Measurements from ENCODE around the gene NR2C2. TPM values are rescaled to one million over a fixed set of nuclear protein-coding genes. Genes with fewer than 3 reads are reported as not detected.

Gene NR2C2
- total RNA-seq, 1 experiment from 2014 or later: 50.8 TPM

GRCh38 chr3:15094187-15094875 is 146.9 kb downstream of the NR2C2 start:
- Mint-ChIP-seq H3K4me1 (peaks cover 6% of the 10 kb centered on the region), H3K9me3 (no peaks in the 10 kb centered on the region), H3K27me3 (ENCODE audit: low read depth) (no peaks in the 10 kb centered on the region), H3K27ac (no peak overlapping the region), H3K36me3 (peaks cover 19% of the 10 kb centered on the region), H3K4me3 (no peak overlapping the region)
- DNase-seq (ENCODE audit: low spot score) (no peak), ATAC-seq (no peak)
- ChIA-PET POLR2A (no interaction called here), CTCF (no interaction called here)
- TF ChIP-seq ZNF317 (CRISPR knock-in tag; IDR thresholded peaks at IDR 0.05; ENCODE audit: borderline replicate concordance, low read depth) (no peak), ELF4 (CRISPR knock-in tag; IDR thresholded peaks at IDR 0.05; ENCODE audit: low read depth) (no peak), CDX4 (CRISPR knock-in tag; IDR thresholded peaks at IDR 0.05; ENCODE audit: borderline replicate concordance) (no peak)

- peaks cover 12% of the 10 kb centered on the region for H3K4me1 Mint-ChIP-seq
Observed at GRCh38 chr3:15096046-15096445, 148.7 kb downstream of the NR2C2 start.

GRCh38 chr3:15097891-15098290 is 150.5 kb downstream of the NR2C2 start:
- Mint-ChIP-seq H3K4me1 (peaks cover 16% of the 10 kb centered on the region), H3K27ac (peak overlapping the region; percentile 21; the same call in 1 of the 2 replicates), H3K4me3 (peak overlapping the region; percentile 98), H3K27me3 (ENCODE audit: low read depth) (peaks cover 2% of the 10 kb centered on the region; the same call in 1 of the 2 replicates), H3K9me3 (no peaks in the 10 kb centered on the region), H3K36me3 (peaks cover 19% of the 10 kb centered on the region)
- CTCF ChIA-PET: interaction anchor here (1.0 to 2.0 kb wide), 3 partner anchors 10 to 307 kb away, joined by 3 to 15 read pairs (median 3); no protein-coding TSS in a partner anchor
- DNase-seq (ENCODE audit: low spot score): no peak
- POLR2A ChIA-PET: interaction anchor here (0.7 to 1.0 kb wide), 2 partner anchors 8 to 32 kb away, joined by 3 to 5 read pairs; no protein-coding TSS in a partner anchor
- ATAC-seq: no peak
- TF ChIP-seq AFF4 (CRISPR knock-in tag; IDR thresholded peaks at IDR 0.05; ENCODE audit: borderline replicate concordance) (no peak), ZNF138 (CRISPR knock-in tag; conservative IDR thresholded peaks at IDR 0.05) (no peak), ARID4B (CRISPR knock-in tag; IDR thresholded peaks at IDR 0.05; ENCODE audit: borderline replicate concordance) (no peak)

More at GRCh38 chr3:15096046-15096445, 148.7 kb downstream of the NR2C2 start:
- DNase-seq (ENCODE audit: low spot score): no peak
- H3K27me3 Mint-ChIP-seq (ENCODE audit: low read depth): no peaks in the 10 kb centered on the region
- no peaks in the 10 kb centered on the region for H3K9me3 Mint-ChIP-seq
- ChIA-PET CTCF (no interaction called here), POLR2A (no interaction called here)
- TF ChIP-seq GRHL2 (CRISPR knock-in tag; IDR thresholded peaks at IDR 0.05; ENCODE audit: insufficient replicate concordance, severe bottlenecking) (no peak), ZSCAN18 (CRISPR knock-in tag; IDR thresholded peaks at IDR 0.05) (no peak), NR3C1 (CRISPR knock-in tag; conservative IDR thresholded peaks at IDR 0.05; ENCODE audit: low read depth) (no peak), MAX (CRISPR knock-in tag; IDR thresholded peaks at IDR 0.05) (no peak), RORB (CRISPR knock-in tag; IDR thresholded peaks at IDR 0.05) (no peak), HMGA2 (CRISPR knock-in tag; IDR thresholded peaks at IDR 0.05) (no peak), ERG (CRISPR knock-in tag; IDR thresholded peaks at IDR 0.05) (no peak), EMX1 (CRISPR knock-in tag; IDR thresholded peaks at IDR 0.05) (no peak), ETV6 (CRISPR knock-in tag; IDR thresholded peaks at IDR 0.05) (no peak), ZNF671 (CRISPR knock-in tag; IDR thresholded peaks at IDR 0.05) (no peak), SP1 (CRISPR knock-in tag; conservative IDR thresholded peaks at IDR 0.05) (no peak), TEAD1 (CRISPR knock-in tag; IDR thresholded peaks at IDR 0.05) (no peak), ZMAT4 (CRISPR knock-in tag; IDR thresholded peaks at IDR 0.05) (no peak)
- no peak overlapping the region; the same call in 1 of the 2 replicates for H3K4me3 Mint-ChIP-seq
- no peak overlapping the region for H3K27ac Mint-ChIP-seq
- H3K36me3 Mint-ChIP-seq: peaks cover 19% of the 10 kb centered on the region
- no peak for ATAC-seq
